COLO668 (cell line): ENCODE measurements around the gene TBCD.

ENCODE experiments used
- DNase-seq: peaks from one replicate; lab custom pipeline; 2025; ENCODE audit not compliant: unreplicated experiment; lab: John Stamatoyannopoulos, UW

The TBCD gene

DNA sequence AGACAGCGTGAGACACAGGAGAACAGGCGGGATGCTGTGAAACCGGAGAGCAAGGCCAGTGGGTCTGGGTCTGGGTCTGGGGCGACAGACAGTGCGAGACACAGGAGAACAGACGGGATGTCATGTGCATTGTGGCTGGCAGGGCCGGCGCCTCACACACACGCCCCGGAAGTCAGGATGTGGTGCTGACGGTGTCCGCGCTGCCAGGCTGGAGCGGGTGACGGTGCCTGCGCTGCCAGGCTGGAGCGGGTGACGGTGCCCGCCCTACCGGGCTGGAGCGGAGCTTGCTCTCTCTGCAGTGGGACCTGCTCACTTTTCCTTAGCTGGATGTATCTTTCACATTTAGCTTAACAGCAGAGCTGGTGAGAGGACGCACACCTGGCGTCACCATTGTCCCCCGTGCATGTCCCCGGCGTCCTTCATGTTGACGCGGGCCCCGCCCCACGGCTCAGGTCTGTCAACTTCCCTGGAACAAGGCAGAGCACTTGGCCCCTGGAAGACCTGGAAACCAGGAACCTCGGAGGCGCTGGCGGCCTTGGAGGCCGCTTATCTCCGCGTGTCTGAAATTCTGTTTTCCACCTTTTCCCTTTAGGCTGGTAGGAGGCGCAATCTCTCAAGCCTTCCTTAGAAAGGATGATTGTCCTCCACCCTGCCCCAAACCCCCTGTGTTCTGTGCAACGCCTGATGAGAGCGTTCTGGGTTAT, 131.0 kb downstream of the TBCD start:
- peak; percentile 1 for DNase-seq

- no peak for DNase-seq
Measured at GRCh38 chr17:82883419-82884031, 131.7 kb downstream of the TBCD start.

DNA sequence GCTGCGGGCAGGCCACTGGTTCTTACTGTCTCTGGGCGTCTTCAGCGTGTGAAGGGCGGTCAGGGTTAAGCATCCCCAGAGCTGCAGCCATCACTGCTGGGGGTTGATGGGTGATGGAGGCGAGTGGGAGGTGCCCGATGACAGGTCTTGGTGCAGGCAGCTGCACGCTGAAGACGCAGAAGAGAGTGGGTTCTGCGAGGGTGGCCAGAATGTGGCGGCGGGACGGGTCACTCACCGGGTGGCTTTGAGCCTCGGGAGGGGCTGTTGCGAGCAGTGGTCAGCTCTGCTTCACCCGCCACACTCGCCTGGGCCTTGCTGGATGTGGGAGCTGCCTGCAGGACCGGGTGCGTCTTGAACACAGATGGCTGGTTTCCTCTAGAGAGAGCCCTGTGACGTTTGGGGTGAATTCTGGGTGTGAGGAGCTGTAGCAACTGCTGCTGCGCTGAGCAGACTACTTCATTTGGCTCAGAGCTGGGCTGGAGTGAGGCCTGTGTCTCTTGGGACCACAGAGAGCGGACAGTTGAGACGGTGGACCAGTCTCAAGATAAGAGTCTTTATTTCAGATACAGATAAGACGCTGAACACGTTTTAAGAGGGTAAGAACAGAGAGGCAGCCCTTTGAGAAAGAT, 132.6 kb downstream of the TBCD start:
- DNase-seq, result no peak

DNA sequence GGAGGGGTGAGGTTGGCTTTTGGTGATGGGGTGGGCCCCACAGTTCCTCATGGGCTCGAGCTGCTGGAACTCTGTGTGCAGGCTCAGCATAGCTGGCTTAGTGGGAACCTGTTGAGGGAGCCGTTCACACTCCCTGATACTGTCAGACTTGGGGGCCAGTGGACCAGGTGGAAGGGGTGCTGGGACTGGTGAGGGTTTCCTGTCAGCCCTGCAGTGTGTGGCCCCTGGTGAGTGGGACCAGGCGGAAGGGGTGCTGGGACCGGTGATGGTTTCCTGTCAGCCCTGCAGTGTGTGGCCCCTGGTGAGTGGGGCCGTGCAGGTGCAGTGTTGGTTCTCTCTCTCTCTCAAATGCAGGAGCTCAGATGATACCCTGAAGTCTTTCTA, 133.1 kb downstream of the TBCD start:
- no peak for DNase-seq

DNA sequence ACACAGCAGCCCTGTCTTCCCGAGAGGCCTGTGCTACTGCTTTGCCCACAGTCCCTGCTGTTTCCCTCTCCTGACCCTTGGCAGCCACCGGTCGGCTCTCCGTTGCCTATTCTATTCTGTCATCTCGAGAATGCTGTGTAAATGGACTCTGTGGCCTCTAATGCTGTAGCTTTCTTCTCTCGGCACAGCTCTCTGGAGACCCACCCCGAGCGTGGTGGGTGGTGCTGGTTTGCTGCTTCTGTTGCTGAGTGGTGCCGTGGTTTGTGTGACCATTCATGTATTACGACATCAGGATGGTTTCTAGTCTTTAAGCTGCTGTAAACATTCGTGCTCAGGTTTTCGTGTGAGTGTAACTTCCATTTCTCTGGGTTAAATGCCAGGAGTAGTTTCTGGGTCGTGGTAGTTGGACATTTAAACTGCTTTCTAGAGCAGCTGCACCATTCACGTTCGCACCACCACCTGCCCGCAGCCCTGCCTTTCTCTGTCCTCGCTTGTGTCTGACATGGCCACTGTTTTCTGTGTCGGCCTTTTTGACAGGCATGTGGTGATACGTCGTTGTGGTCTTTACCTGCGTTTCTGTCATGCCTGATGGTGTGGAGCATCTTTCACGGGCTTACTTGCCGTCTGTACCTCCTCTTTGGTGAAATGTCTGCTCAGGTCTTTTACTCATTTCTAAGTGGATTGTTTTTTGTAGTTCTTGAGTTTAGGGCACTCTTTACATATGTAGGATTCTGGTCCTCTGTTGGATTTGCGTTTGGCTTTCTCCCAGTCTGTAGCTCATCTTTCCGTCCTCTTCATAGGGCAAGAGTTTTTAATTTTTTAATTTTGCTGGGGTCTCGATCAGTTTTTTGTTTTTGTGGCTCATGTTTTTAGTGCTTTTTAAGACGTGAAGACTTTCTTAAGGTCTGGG, 135.6 kb downstream of the TBCD start:
- DNase-seq, result no peak

- DNase-seq, result no peak
Measured at GRCh38 chr17:82888583-82889495, 137.0 kb downstream of the TBCD start.

GRCh38 chr17:82889496-82890338, 137.9 kb downstream of the TBCD start:
- peak; percentile 3 for DNase-seq

DNA sequence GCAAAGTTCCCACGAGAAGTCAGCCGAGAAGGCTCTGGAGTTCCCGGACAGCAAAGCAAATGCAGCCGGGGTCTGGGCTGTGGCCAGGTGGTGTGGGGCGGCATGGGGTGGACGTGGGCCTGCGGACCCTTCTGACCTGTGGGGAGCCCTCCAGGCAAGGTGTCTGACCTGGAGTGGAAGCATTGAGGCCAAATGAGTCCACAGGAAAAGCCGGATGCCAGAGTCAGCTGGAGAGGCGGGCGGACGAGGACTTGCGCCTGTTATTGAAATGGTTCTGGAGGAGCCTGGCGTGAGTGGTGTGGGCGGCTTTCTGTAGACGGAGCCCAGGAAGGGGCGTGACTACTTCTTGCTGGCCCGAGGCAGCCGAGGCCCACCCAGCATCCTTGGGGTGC, 138.5 kb downstream of the TBCD start:
- DNase-seq, result no peak

DNA sequence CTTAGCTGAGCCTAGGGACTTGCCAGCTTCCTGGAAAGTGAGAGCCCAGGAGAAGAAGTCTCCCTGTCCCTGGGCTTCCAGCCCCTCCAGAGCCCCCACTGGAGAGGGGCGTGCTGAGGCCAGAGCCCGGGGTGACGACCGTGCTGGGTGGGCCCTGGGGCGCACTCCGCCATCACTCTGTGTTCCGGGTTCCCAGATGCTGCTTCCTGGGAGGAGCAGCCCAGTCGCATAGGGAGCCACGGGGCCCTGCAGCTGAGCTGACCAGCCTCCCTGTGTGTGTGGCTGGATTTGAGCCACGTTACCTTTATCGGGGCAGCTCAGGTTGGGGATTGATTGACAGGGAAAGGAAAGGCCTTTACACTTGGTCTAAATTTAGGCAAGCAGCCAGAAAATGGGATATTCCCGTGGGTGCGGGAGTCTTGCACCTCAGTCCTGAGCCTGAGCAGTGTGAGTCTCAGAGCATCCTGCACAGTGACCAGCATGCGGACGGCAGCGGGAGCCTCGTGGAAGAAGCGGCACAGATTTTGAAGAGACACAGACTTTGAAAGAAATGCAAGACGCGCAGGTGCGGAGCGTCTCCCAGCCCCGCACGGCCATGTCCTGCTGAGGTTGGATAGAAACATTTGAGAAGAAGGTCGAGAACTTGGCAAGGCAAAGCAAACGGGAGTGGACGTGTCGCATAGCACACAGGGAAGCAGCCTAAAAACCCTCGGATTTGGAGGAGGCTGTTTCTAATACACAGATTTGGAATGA, 139.2 kb downstream of the TBCD start:
- no peak for DNase-seq

GRCh38 chr17:82891911-82892310, 140.0 kb downstream of the TBCD start:
- no peak for DNase-seq

DNA sequence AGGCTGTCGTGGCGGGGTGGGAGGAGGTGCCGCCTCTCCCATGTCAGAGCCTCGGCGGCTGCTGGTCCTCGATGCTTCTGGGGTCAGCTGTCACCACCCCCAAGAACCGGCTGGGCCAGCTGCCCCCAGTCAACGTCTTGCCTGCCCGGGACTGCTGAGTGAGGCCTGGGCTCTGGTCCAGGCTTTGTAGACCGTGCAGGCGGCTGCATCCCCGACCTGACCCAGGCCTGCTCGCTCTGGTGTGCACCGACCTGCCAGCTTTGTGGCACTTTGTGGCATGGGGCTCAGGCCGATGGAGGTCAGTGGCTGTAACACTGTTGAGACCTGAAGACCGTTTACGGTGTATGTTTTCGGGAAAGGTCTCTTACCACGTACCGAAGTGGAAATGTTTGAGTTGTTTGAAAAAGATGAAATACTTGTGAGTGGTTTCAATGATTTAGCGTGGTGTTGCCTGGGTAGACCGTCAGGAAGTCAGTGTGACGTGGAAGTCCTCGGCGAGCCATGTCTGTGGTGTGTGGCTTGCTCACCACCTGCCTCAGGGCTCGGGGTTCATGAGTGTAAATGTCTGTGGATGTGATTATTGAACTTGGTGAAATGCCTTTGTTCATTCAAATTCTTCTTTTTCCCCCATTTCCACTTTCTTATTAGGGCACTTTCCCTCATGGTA, 141.2 kb downstream of the TBCD start:
- DNase-seq, result no peak

- no peak for DNase-seq
Measured at GRCh38 chr17:82893779-82894178, 141.9 kb downstream of the TBCD start.

GRCh38 chr17:82894389-82894788, 142.5 kb downstream of the TBCD start:
- no peak for DNase-seq

GRCh38 chr17:82895087-82895486, 143.2 kb downstream of the TBCD start:
- DNase-seq, result no peak

- DNase-seq, result no peak
Measured at GRCh38 chr17:82896071-82897000, 144.5 kb downstream of the TBCD start.

DNA sequence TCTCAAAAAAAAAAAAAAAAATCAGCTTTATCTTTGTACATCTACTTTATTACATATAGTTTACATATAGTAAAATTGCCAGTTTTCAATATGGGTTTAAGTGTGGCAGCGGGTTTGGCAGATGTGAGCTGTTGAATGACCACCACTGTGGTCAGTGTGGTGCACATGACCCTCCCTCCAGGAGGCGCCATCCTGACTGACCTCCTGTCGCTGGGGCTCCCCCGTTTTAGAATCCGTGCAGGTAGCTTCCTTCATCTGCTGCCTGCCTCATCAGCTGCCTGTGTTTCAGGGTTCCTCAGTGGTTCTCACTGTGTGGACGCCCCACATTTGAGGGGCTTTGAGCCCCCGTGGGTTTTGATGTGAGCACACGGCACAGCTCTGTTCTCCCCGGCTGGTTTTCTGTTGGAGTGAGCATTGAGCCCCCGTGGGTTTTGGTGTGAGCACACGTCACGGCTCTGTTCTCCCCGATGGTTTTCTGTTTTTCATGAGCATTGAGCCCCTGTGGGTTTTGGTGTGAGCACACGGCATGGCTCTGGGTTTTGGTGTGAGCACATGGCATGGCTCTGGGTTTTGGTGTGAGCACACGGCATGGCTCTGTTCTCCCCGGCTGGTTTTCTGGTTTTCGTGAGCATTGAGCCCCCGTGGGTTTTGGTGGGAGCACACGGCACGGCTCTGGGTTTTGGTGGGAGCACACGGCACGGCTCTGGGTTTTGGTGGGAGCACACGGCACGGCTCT, 145.8 kb downstream of the TBCD start:
- no peak for DNase-seq
